ENCODE results near the gene ERC2.

The ERC2 gene

GRCh38 chr3:56294286-56294685, 174.0 kb downstream of the ERC2 start:
- H3K9ac ChIP-seq (ENCODE audit: low read length): no peak overlapping the region
- no peak overlapping the region for H3K14ac ChIP-seq (ENCODE audit: low read length)
- no CpG with 5 or more reads among the region's 1 CpG for WGBS (ENCODE audit: extremely low coverage, insufficient coverage, insufficient read length)
- DNase-seq: no peak
- H3K79me2 ChIP-seq (ENCODE audit: control insufficient read depth, insufficient read depth, low read length, poor library complexity): no peaks in the 10 kb centered on the region
- H3K4me3 ChIP-seq (ENCODE audit: low read depth, low read length): no peak overlapping the region
- no peak overlapping the region for H3K4me2 ChIP-seq (ENCODE audit: low read length)
- no peak overlapping the region for H4K91ac ChIP-seq (ENCODE audit: low read depth, low read length)
- no peak overlapping the region for H2BK120ac ChIP-seq (ENCODE audit: insufficient read depth, low read length, poor library complexity)
- no peak overlapping the region for H3K18ac ChIP-seq (ENCODE audit: low read length)
- no peak overlapping the region for H2BK5ac ChIP-seq (ENCODE audit: low read depth, low read length, poor library complexity)
- H3K27me3 ChIP-seq (ENCODE audit: insufficient read depth, low read length): no peaks in the 10 kb centered on the region
- no peak overlapping the region for H4K12ac ChIP-seq (ENCODE audit: low read depth, low read length)
- no peak overlapping the region for H2AK5ac ChIP-seq (ENCODE audit: low read length)
- H3K36me3 ChIP-seq (ENCODE audit: control insufficient read depth in 1 of 2, insufficient read depth in 2 of 2, low read length in 2 of 2): no peaks in the 10 kb centered on the region
- no peaks in the 10 kb centered on the region for H3K9me3 ChIP-seq (ENCODE audit: insufficient read depth, low read depth, low read length)
- H3K4ac ChIP-seq (ENCODE audit: low read depth, low read length): no peak overlapping the region
- peaks cover 2 to 3% of the 10 kb centered on the region in 2 experiments for H3K4me1 ChIP-seq (ENCODE audit: control insufficient read depth in 1 of 2, insufficient read depth in 2 of 2, low read length in 2 of 2)
- no peak overlapping the region for H2AFZ ChIP-seq (ENCODE audit: insufficient read depth, low read length, poor library complexity)
- no peak overlapping the region for H3K23ac ChIP-seq (ENCODE audit: low read length)
- no peak overlapping the region for H3K27ac ChIP-seq (ENCODE audit: low read depth, low read length)
- no peak overlapping the region for H2BK12ac ChIP-seq (ENCODE audit: low read length)
- no peak overlapping the region for H4K8ac ChIP-seq (ENCODE audit: low read depth, low read length)
- H3K79me1 ChIP-seq (ENCODE audit: low read length): no peaks in the 10 kb centered on the region

- Histone ChIP-seq H3K4me3 (ENCODE audit: low read depth, low read length) (no peak overlapping the region), H3K18ac (ENCODE audit: low read length) (no peak overlapping the region), H3K4me2 (ENCODE audit: low read length) (no peak overlapping the region), H2AK5ac (ENCODE audit: low read length) (no peak overlapping the region), H2BK120ac (ENCODE audit: insufficient read depth, low read length, poor library complexity) (no peak overlapping the region), H3K9me3 (ENCODE audit: insufficient read depth, low read depth, low read length) (no peaks in the 10 kb centered on the region), H2AFZ (ENCODE audit: insufficient read depth, low read length, poor library complexity) (no peak overlapping the region), H3K4ac (ENCODE audit: low read depth, low read length) (no peak overlapping the region), H3K23ac (ENCODE audit: low read length) (no peak overlapping the region), H2BK5ac (ENCODE audit: low read depth, low read length, poor library complexity) (no peak overlapping the region), H3K9ac (ENCODE audit: low read length) (no peak overlapping the region), H3K79me1 (ENCODE audit: low read length) (no peaks in the 10 kb centered on the region), H3K14ac (ENCODE audit: low read length) (no peak overlapping the region), H2BK12ac (ENCODE audit: low read length) (no peak overlapping the region), H4K12ac (ENCODE audit: low read depth, low read length) (no peak overlapping the region), H3K36me3 (ENCODE audit: control insufficient read depth in 1 of 2, insufficient read depth in 2 of 2, low read length in 2 of 2) (no peaks in the 10 kb centered on the region), H3K4me1 (ENCODE audit: control insufficient read depth in 1 of 2, insufficient read depth in 2 of 2, low read length in 2 of 2) (peaks cover 2 to 3% of the 10 kb centered on the region in 2 experiments), H3K27me3 (ENCODE audit: insufficient read depth, low read length) (no peaks in the 10 kb centered on the region), H4K8ac (ENCODE audit: low read depth, low read length) (no peak overlapping the region), H3K79me2 (ENCODE audit: control insufficient read depth, insufficient read depth, low read length, poor library complexity) (no peaks in the 10 kb centered on the region), H4K91ac (ENCODE audit: low read depth, low read length) (no peak overlapping the region), H3K27ac (ENCODE audit: low read depth, low read length) (no peak overlapping the region)
- WGBS (ENCODE audit: extremely low coverage, insufficient coverage, insufficient read length): no CpG with 5 or more reads among the region's 3 CpGs
- no peak for DNase-seq
These were observed 176.3 kb downstream of the ERC2 start for GRCh38 chr3:56291953-56292352.

GRCh38 chr3:56291244-56291680, 177.0 kb downstream of the ERC2 start:
- Histone ChIP-seq H2BK5ac (ENCODE audit: low read depth, low read length, poor library complexity) (no peak overlapping the region), H2BK12ac (ENCODE audit: low read length) (no peak overlapping the region), H3K9ac (ENCODE audit: low read length) (no peak overlapping the region), H4K8ac (ENCODE audit: low read depth, low read length) (no peak overlapping the region), H3K79me1 (ENCODE audit: low read length) (no peaks in the 10 kb centered on the region), H3K79me2 (ENCODE audit: control insufficient read depth, insufficient read depth, low read length, poor library complexity) (no peaks in the 10 kb centered on the region), H3K14ac (ENCODE audit: low read length) (no peak overlapping the region), H3K36me3 (ENCODE audit: control insufficient read depth in 1 of 2, insufficient read depth in 2 of 2, low read length in 2 of 2) (no peaks in the 10 kb centered on the region), H3K18ac (ENCODE audit: low read length) (no peak overlapping the region), H2BK120ac (ENCODE audit: insufficient read depth, low read length, poor library complexity) (no peak overlapping the region), H3K4me3 (ENCODE audit: low read depth, low read length) (no peak overlapping the region), H3K27me3 (ENCODE audit: insufficient read depth, low read length) (no peaks in the 10 kb centered on the region), H2AFZ (ENCODE audit: insufficient read depth, low read length, poor library complexity) (no peak overlapping the region), H3K4ac (ENCODE audit: low read depth, low read length) (no peak overlapping the region), H2AK5ac (ENCODE audit: low read length) (no peak overlapping the region), H4K91ac (ENCODE audit: low read depth, low read length) (no peak overlapping the region), H3K27ac (ENCODE audit: low read depth, low read length) (no peak overlapping the region), H4K12ac (ENCODE audit: low read depth, low read length) (no peak overlapping the region), H3K4me2 (ENCODE audit: low read length) (no peak overlapping the region), H3K23ac (ENCODE audit: low read length) (no peak overlapping the region), H3K4me1 (ENCODE audit: control insufficient read depth in 1 of 2, insufficient read depth in 2 of 2, low read length in 2 of 2) (peaks cover 1 to 2% of the 10 kb centered on the region in 2 experiments), H3K9me3 (ENCODE audit: insufficient read depth, low read depth, low read length) (no peaks in the 10 kb centered on the region)
- WGBS (ENCODE audit: extremely low coverage, insufficient coverage, insufficient read length): no CpG with 5 or more reads among the region's 3 CpGs
- no peak for DNase-seq

- WGBS (ENCODE audit: extremely low coverage, insufficient coverage, insufficient read length): 100% methylated on average over 1 of the region's 2 CpGs
These were observed 177.9 kb downstream of the ERC2 start for GRCh38 chr3:56290374-56290773.

More at GRCh38 chr3:56290374-56290773, 177.9 kb downstream of the ERC2 start:
- H3K14ac ChIP-seq (ENCODE audit: low read length): no peak overlapping the region
- H3K4ac ChIP-seq (ENCODE audit: low read depth, low read length): no peak overlapping the region
- no peak overlapping the region for H3K9ac ChIP-seq (ENCODE audit: low read length)
- H3K4me3 ChIP-seq (ENCODE audit: low read depth, low read length): no peak overlapping the region
- H3K9me3 ChIP-seq (ENCODE audit: insufficient read depth, low read depth, low read length): no peaks in the 10 kb centered on the region
- H4K91ac ChIP-seq (ENCODE audit: low read depth, low read length): no peak overlapping the region
- H2BK12ac ChIP-seq (ENCODE audit: low read length): no peak overlapping the region
- no peak overlapping the region for H4K12ac ChIP-seq (ENCODE audit: low read depth, low read length)
- no peak overlapping the region for H3K27ac ChIP-seq (ENCODE audit: low read depth, low read length)
- H2AFZ ChIP-seq (ENCODE audit: insufficient read depth, low read length, poor library complexity): no peak overlapping the region
- H2BK120ac ChIP-seq (ENCODE audit: insufficient read depth, low read length, poor library complexity): no peak overlapping the region
- H3K79me1 ChIP-seq (ENCODE audit: low read length): no peaks in the 10 kb centered on the region
- H3K79me2 ChIP-seq (ENCODE audit: control insufficient read depth, insufficient read depth, low read length, poor library complexity): no peaks in the 10 kb centered on the region
- peaks cover 2 to 5% of the 10 kb centered on the region in 2 experiments for H3K4me1 ChIP-seq (ENCODE audit: control insufficient read depth in 1 of 2, insufficient read depth in 2 of 2, low read length in 2 of 2)
- H4K8ac ChIP-seq (ENCODE audit: low read depth, low read length): no peak overlapping the region
- no peak for DNase-seq
- no peak overlapping the region for H3K18ac ChIP-seq (ENCODE audit: low read length)
- no peak overlapping the region for H2BK5ac ChIP-seq (ENCODE audit: low read depth, low read length, poor library complexity)
- no peaks in the 10 kb centered on the region for H3K27me3 ChIP-seq (ENCODE audit: insufficient read depth, low read length)
- no peaks in the 10 kb centered on the region for H3K36me3 ChIP-seq (ENCODE audit: control insufficient read depth in 1 of 2, insufficient read depth in 2 of 2, low read length in 2 of 2)
- no peak overlapping the region for H2AK5ac ChIP-seq (ENCODE audit: low read length)
- no peak overlapping the region for H3K23ac ChIP-seq (ENCODE audit: low read length)
- no peak overlapping the region for H3K4me2 ChIP-seq (ENCODE audit: low read length)
